Hematopoietic multipotent progenitor cell (in vitro differentiated cells): ENCODE results near the gene CEP112. TPM values are rescaled to one million over a fixed set of nuclear protein-coding genes. Genes with fewer than 3 reads are reported as not detected.
"Not testable (repeated sequence)": the region's sequence is repeated elsewhere in the genome, so short reads cannot be mapped to it uniquely, and the experiment has no call there.

Experiments used
- DNase-seq, 3 donors: peaks; one replicate each; pipeline ENCODE4 v3.0.0-alpha.2; 2011 to 2015; ENCODE audit warnings: low read depth in 2 of 3, low spot score in 2 of 3
- total RNA-seq: library from RNA; depleted of rRNA; stranded (reverse); fragments of >200 nt; gene quantifications from one replicate; pipeline ENCODE4 v1.2.3, GENCODE V29; 2012

The CEP112 gene
- total RNA-seq, 1 donor: 1.1 TPM

DNA sequence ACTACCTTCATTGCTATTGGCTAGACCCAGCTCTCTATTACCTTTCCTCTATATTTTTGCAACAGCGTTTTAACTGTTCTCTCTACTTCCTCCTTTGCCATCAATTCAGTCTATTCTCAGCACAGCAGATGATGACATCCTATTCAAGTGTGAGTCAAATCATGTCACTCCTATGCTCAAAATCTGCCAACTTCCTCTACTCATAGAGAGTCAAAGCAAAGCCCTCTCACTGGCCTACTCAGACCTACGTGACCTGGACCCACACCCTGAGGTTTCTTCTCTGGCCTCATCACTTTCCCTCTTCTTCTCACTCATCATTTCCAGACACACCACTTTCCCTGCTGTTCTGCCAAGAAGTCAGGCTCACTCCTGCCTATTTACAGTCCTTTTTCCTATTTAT, 341.4 kb downstream of the CEP112 start:
- no peak for DNase-seq

DNA sequence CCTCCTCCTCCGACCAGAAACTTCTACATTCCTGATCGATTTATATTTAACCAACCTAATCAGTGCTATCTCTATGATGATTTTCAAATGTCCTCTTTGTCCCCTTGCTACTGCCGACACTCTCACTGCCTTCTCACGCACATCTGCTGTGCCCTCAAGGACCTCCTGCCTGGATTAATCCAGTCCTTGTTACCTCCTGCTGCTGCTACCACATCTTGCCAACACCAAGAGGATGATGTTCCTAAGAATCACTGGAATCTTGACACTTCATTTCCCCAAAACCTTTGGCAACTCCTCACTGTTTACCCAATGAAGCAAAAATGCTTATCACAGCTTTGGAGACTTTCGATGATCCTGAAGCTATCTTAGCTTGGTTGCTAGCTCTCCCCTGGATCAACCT, 343.2 kb downstream of the CEP112 start:
- DNase-seq: no peak

DNA sequence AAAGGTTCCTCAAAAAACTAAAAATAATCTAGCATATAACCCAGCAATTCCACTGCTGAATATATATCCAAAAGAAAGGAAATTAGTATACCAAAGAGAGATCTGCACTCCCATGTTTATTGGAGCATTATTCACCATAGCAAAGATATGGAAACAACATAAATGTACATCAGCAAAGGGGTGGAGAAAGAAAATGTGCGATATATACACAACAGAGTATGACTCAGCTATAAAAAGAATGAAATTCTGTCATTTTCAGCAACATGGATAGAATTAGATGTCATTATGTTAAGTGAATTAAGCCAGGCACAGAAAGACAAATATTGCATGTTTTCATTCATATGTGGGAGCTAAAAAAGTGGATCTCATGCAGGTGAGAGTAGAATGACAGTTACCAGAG, 350.8 kb downstream of the CEP112 start:
- DNase-seq: no peak

DNA sequence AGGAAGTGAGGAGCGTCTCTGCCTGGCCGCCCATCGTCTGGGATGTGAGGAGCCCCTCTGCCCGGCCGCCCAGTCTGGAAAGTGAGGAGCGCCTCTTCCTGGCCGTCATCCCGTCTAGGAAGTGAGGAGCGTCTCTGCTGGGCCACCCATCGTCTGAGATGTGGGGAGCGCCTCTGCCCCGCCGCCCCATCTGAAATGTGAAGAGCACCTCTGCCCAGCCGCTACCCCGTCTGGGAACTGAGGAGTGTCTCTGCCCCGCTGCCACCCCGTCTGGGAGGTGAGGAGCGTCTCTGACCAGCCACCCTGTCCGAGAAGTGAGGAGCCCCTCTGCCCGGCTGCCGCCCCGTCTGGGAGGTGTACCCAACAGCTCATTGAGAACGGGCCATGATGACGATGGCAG, 354.7 kb downstream of the CEP112 start:
- not testable (repeated sequence) for DNase-seq

DNA sequence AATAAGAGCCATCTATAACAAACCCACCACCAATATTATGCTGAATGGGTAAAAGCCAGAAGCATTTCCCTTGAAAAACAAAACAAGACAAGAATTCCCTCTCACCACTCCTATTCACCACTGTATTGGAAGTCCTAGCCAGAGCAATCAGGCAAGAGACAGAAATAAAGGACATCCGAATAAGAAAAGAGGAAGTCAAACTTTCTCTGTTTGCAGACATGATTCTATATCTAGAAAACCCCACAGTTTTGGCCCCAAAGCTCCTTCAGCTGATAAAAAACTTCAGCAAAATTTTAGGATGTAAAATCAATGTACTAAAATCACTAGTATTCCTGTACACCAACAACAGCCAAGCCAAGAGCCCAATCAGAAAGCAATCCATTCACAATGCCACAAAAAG, 358.7 kb downstream of the CEP112 start:
- no peak for DNase-seq

- DNase-seq: no peak
Measured at GRCh38 chr17:65830356-65830755, 361.6 kb downstream of the CEP112 start.

- not testable (repeated sequence) for DNase-seq
Measured at GRCh38 chr17:65826577-65826976, 365.4 kb downstream of the CEP112 start.

GRCh38 chr17:65824901-65825300, 367.0 kb downstream of the CEP112 start:
- DNase-seq: no peak

DNA sequence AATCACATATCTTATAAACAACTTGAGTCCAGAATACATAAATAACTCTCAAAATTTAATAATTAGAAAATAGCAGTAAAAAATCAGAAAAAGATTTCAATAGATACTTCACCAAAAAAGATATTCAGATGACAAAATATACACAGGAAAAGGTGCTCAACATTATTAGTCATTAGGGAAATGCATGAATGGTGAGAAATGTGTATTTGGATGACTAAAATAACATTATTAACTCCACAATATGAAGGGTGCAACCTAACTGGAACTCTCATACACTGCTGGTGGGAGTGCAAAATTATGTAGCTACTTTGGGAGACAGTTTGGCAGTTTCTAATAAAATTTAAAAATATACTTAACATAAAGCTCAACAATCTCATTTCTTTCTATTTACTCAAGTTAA, 368.2 kb downstream of the CEP112 start:
- DNase-seq: no peak

DNA sequence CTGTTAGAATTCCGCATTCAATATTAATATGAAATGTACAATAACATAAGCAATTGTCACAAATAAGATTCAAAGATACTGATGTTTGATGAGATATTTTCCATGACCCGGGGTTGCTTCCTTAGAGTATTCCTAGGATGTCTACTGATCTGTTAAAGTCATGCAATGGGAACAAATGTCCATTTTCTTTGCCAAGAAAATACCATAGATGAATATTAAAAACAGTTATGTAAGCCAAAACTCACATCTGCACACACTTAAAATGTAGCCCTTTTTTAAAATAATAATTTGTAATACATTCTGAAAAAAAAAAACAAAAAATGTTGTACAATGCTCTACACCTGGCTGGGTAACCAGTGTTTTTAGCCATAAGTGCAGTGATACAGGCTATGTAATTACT, 371.1 kb downstream of the CEP112 start:
- DNase-seq: no peak

DNA sequence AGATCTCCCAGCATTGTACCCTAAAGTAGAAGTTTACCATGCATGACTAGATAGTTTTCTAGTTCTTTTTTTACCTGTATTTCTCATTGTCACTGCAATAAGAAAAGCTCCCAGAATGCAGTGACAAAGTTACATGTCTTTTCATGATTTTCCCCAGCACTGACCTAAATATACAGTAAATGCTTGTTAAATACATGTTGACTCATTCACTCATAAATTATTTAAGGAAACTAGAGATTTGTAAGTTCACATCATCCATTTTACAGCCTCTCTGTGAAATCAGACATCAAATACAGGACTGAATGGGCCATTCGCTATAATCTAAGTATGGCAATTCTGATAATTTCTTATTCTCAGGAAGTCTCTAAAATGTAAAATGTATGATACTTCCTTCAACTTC, 371.6 kb downstream of the CEP112 start:
- DNase-seq: no peak

DNA sequence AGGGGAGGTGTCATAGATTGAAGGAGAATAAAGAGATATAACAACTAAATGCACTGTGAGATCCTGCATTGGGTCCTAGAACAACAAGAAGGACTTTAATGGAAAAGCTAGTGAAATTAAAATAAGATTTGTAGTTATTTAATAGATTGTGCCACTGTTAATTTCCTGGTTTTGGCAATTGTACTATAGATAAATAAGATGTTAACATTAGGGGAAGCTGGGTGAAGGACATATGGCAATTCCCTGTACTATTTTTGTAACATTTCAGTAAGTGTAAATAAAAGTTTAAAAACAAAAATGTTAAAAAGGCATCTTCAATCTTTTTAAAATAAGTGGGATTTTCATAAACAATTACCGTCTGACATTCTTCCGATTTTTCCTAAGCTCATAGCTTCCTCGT, 372.1 kb downstream of the CEP112 start:
- no peak for DNase-seq

- DNase-seq: no peak
Measured at GRCh38 chr17:65817951-65818350, 374.0 kb downstream of the CEP112 start.

DNA sequence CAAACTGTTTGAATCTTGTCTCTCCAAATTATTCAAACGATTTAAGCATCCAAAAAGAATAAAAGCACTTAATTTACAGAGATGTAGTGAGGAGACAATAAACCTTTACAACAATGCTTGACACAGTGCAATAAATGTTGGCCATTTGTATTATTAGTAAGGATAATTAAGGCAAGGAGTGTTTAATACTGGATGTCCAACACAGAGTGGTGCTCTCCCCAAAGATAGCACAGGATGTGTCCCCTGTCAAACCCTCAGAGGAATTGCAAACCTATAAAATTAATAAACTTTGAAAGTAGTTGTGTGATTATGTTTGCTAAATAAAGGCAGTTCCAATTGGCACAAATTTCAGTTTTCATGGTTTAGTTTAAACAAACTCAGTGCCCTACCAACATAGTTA, 377.5 kb downstream of the CEP112 start:
- no peak for DNase-seq

DNA sequence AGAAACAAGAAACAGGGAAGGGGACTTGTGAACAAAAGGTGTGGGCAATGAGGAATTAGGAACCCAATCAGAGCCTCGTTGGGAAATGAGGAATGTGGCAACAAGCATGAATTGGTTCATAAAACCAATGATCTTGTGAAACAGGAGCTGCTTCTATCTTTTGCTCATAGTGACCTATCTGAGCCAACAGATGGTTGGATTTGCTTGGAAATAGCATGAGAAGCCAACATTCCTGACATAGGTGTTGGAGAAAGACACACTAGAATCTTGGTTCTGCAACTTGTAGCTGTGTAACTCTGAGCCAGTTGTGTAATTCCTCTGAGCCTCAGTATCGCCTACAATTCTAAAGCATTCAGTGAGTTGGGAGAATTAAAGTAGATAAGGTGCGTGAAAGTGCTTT, 378.6 kb downstream of the CEP112 start:
- no peak for DNase-seq

DNA sequence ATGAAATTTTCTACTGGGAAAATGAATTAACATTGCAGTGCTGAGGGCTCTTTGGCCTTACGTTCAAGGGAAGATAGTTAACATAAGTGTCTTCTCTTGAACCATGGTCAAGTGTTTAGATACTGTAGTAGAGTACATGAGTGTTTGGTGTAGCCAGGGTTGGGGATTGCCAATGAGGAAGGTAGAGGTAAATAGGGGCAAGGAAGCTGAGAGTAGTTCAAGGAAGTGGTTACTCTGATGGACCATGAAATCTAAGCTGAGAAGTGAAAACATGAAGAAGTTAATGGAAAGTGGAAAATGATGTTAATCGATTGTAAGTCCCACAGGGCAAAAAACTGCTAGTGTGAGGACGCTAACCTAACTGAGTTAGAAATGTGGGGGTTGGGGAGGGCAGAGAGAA, 380.9 kb downstream of the CEP112 start:
- no peak for DNase-seq

GRCh38 chr17:65809366-65809765, 382.6 kb downstream of the CEP112 start:
- DNase-seq: no peak

DNA sequence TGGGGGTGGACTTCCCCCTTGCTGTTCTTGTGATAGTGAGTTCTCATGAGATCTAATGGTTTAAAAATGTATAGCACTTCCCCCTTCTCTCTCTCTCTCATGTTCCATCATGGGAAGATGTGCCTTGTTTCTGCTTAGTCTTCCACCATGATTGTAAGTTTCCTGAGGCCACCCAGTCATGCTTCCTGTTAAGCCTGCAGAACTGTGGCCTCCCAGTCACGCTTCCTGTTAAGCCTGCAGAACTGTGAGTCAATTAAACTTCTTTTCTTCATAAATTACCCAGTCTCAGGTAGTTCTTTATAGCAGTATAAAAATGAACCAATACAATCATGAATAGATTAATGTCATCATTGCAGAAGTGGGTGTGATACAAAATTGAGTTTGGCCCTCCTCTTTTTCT, 383.4 kb downstream of the CEP112 start:
- not testable (repeated sequence) for DNase-seq

DNA sequence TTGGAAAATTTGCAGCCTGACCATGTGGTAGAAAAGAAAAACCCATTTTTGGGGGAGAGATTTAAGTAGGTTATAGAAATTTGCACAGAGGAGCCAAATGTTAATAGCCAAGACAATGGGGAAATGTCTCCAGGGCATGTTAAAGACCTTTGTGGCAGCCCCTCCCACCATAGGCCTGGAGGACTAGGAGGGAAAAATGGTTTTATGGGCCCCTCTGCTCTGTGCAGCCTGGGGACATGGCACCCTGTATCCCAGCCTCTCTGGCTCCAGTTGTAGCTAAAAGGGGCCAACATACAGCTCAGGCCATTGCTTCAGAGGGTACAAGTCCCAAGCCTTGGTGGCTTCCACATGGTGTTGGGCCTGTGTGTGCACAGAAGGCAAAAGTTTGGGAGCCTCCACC, 384.6 kb downstream of the CEP112 start:
- no peak for DNase-seq

DNA sequence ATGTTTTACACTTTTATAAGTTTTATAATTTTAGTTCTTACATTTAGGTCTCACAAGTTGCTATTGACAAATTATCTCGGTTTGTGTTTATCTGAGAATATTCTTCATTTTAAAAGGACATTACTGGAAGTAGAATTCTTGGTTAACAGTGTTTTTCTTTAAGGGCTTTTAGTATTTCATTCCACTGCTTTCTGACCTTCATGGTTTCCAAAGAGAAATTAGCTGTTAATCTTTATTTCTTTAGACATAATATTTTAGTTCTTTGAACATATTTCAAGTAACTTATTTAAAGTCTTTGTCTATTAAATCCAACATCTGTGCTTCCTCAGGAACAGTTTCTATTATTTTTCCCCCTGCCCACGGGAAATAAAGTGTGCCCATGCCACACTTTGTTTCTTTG, 390.4 kb downstream of the CEP112 start:
- no peak for DNase-seq

DNA sequence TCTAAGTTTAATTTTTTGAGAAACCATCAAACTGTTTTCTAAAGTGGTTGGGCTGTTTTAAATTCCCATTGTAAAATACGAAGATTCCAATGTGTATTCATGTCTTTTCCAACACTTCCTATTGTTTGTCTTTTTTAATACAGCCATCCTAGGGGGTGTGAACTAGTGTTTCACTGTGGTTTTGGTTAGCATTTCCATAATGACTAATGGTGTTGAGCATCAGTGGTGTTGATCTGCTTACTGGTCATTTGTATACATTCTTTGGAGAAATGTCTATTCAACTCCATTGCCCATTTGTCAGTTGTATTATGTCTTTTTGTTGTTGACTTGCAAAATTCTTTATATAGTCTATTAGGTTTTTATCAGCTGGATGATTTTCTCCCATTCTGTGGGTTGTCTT, 391.3 kb downstream of the CEP112 start:
- no peak for DNase-seq

- DNase-seq: no peak
Measured at GRCh38 chr17:65799869-65800268, 392.1 kb downstream of the CEP112 start.

DNA sequence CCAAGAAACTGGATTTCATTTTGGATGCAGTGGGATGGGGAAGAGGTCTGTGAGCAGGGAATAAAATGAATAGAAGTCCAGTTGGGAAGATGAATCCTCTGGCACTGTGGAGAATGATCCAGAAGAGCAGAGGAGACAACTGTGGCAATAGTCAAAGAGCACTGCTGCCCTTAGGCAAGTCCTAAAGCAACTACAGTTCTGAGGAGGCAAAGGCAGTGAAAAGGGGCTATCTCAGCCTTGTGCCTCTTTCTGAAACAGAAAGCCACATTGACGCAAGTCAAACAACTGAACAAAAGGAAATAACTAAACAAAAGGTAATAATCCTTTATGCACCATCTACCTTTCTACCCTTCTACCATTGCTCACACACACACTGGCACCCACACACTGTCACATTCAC, 392.5 kb downstream of the CEP112 start:
- no peak for DNase-seq

DNA sequence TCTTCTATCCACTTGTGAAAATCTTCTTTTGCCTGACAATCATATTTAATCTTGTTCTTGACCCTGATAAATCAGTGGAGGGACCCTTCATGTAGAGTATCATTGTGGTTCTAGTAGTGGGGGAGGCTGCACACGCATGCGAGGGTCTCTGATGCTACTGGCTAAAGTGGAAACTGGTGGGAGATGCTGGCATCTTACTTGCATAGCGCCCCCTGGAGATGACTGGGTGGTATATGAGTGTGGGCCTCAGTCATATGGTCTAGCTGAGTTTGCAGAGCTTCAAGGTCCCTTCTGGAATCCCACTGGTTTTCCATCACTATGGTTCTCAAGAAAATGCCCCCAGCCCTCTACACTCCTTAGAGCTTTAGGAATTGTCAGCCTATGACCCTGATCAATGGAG, 394.1 kb downstream of the CEP112 start:
- DNase-seq: no peak
